22Rv1 (cell line): Measurements from ENCODE around the gene HCN2.

ENCODE experiments used
- CTCF ChIP-seq: fragments of 450-650 bp; IDR thresholded peaks from 2 replicates; pipeline ENCODE4 v1.5.1; 2017; ENCODE audit warnings: mild to moderate bottlenecking
- ZFX ChIP-seq: fragments of 450-650 bp; IDR thresholded peaks from 2 replicates; pipeline ENCODE4 v1.6.1; 2017; ENCODE audit warnings: antibody characterized with exemption, borderline replicate concordance

GRCh38 chr19:639253-640160 is 49.8 kb downstream of the HCN2 start, which contains the start of gene FGF22:
- TF ChIP-seq CTCF (no peak), ZFX (no peak)
